GM12892 (cell line): ENCODE measurements around the gene LMAN1.

Source experiments
- DNase-seq: peaks from one replicate; pipeline ENCODE4 v3.0.0; 2011; ENCODE audit not compliant: insufficient read length
- FAIRE-seq: peaks from 2 replicates; lab custom pipeline; 2011; peaks lifted over from hg19 to GRCh38; lab: Jason Lieb, UNC
- POLR2A ChIP-seq: IDR thresholded peaks from 2 replicates; pipeline ENCODE4 v1.6.1; 2011; ENCODE audit warnings: low read depth, low read length, control low read depth
- POLR2AphosphoS5 ChIP-seq: IDR thresholded peaks from 2 replicates; pipeline ENCODE4 v1.6.1; 2011; ENCODE audit warnings: low read depth, low read length, control low read depth
- TAF1 ChIP-seq: IDR thresholded peaks from 2 replicates; pipeline ENCODE4 v1.6.1; 2011; ENCODE audit warnings: low read depth, mild to moderate bottlenecking, control low read depth, low read length, borderline replicate concordance

Gene LMAN1

DNA sequence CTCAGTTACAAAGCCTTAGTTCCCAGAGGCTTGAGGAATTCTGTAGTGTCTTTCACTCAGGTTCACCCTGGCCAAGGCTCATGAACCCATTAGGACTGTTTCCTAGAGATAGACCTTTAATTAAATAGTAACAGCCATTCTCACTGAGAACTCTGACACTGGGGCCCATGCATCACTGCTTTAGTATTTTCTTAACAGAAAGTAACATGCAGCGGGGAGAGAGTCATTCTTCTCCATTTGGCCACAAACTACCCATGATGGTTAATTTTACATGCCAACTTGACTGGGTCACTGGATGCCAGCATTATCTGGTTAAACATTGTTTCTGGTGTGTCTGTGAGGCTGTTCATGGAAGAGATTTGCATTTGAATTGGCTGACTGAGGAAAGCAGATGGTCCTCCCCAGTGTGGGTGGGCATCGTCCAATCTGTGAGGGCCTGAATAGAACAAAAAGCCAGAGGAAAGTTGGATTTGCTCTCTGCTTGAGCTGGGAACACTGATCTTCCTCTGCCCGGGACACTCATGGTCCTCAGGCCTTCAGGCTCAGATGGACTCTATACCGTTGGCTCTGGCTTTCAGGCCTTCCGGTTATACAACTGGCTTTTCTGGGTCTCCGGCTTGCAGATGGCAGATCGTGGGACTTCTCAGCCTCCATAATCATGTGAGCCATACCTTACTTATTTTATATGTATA lies 35.0 kb downstream of the LMAN1 start:
- no peak for FAIRE-seq
- DNase-seq, result no peak

DNA sequence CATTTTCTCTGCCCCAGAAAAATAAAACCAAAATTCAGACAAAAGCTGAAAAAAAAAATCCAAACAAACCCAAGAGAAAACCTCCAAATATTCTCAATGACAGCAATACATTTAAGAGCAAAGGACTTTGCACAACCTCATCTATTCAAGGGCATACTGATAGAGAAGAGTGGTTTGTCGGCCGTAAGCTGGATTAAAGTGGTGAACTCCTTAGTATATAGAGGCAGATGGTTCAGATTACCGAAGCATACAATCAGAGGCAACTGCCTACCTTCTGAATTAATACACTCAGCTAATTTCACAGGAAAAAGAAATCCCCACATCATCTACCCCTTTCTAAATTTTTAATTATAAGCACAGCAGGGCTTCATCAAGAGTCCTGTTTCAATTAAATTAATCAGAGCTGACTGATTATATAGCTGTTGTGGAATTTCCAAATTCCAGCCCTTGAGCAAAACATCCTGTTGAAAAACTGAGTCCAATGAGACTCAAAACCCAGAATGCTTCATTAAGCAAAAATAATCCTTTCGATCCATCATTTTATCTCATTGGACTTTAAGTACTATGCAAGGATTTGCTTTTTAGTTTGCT lies 40.5 kb downstream of the LMAN1 start, which contains the start of gene CPLX4:
TSS of gene CPLX4 (minus strand) at position 190 of the 591 bp plus-strand sequence. CDS start at position 3, 187 bp downstream.
- TF ChIP-seq POLR2A (no peak), POLR2AphosphoS5 (no peak), TAF1 (no peak)
- DNase-seq (no peak), FAIRE-seq (no peak)

More for the DNA sequence above, 35.0 kb downstream of the LMAN1 start:
- TF ChIP-seq TAF1 (no peak), POLR2A (0 out of 2 replicates have a peak, but pooled peaks have one; percentile 33), POLR2AphosphoS5 (no peak)

DNA sequence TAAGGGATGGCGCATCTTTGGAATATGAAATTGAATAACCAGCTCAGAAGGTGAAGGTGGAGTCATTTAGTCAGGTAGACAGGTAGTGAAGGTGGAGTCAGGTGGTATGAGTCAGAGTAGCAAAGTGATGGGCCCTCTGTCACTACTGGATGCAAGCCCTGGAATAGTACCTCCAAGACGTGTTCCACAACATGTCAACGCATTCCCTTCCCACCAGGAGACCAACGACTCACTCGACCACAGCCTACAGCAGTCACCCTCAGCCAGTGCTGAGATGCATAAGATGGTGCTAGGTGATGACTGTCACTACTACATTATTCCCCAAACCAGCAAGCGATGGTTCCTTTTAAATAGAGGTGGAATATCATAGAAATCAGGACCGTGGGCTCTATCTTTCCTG lies 47.4 kb downstream of the LMAN1 start:
- DNase-seq, result no peak
- no peak for TF ChIP-seq TAF1
- no peak for TF ChIP-seq POLR2AphosphoS5
- no peak for TF ChIP-seq POLR2A
- FAIRE-seq, result no peak

DNA sequence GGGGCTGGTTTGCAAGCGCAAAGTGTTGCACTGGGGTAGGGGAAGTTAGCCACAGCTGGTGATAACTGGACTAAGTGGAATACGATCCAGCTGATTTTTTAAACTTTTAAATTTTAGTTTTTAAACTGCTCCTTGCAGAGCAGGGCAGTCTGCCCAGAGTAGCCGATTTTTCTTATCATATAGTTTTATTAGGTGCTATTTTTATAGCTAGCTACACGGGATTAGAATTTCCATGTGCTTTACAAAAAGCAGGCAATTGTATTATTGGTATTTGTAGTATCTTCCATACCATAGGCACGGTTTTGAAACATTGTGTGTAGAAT lies 50.2 kb downstream of the LMAN1 start:
- FAIRE-seq (no peak), DNase-seq (no peak)
- TF ChIP-seq POLR2A (no peak), POLR2AphosphoS5 (no peak), TAF1 (no peak)

DNA sequence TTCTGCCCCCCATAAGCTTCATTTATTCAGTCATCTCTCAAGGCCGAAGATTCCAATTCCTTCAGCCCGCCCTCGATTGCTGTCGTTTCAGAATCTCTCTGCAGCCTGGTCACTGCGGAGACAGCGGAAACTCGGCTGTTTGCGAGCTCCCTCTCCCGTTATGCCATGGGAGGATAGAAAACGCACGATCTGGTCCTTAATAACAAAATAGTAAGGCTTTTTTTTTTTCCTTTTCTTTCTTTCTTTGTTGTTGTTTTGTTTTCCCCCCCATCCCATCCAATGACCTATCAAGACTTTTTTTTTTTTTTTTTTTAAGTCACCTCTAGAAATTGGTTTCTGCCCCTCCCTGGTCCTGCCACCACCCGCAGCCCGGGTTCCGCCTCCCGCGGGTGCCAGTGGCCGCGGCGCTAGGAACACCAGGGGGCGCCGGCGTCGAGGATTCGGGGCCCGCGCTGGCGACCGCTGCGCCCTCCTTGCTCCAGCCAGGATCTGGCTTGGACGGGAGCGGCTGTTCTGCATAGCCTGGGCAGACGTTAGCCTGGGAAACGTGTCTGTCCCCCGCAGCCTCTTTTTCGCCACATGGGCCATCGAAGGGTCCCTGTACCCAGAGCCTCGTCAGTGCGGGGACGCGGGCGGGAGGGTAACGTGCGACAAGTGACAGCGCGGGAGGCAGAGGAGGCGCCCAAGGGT lies 50.7 kb downstream of the LMAN1 start:
- TF ChIP-seq POLR2A, result no peak
- no peak for TF ChIP-seq POLR2AphosphoS5
- no peak for TF ChIP-seq TAF1
- peak; percentile 62 for DNase-seq
- peak; percentile 70 for FAIRE-seq

GRCh38 chr18:59306640-59307039 lies 52.4 kb downstream of the LMAN1 start:
- TF ChIP-seq TAF1, result no peak
- no peak for TF ChIP-seq POLR2AphosphoS5
- no peak for TF ChIP-seq POLR2A
- no peak for DNase-seq
- no peak for FAIRE-seq

GRCh38 chr18:59305295-59305694 lies 53.8 kb downstream of the LMAN1 start:
- FAIRE-seq (no peak), DNase-seq (no peak)
- TF ChIP-seq POLR2A, result no peak

DNA sequence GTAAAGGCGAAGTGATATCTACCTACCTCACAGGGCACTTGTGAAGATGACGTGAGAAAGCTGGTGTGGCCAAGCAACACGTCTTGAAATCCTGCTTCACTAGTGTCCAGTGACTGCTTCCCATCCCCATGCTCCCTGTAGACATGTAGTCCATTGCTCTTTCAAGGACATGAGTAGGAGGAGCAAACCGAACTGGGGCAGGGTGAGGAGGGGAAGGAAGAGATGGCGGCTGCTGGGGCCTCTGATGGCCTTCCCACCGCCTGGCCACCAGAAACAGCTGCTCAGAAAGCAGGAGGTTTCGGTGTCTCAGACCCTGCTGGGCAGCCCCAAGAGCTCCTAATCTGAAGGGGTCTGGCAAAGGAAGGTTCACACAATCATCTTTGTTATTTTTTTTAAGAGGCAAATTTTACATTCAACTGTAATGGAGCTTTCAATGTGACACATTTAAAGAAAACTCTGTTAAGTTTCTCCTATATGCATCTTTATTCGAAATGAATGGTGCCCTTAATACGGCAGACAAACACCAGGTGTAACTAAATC lies 55.3 kb downstream of the LMAN1 start:
- no peak for DNase-seq
- TF ChIP-seq POLR2AphosphoS5 (no peak), TAF1 (no peak), POLR2A (no peak)
- FAIRE-seq, result no peak

GRCh38 chr18:59303006-59303405 lies 56.1 kb downstream of the LMAN1 start:
- TF ChIP-seq POLR2AphosphoS5, result no peak
- FAIRE-seq (no peak), DNase-seq (no peak)

DNA sequence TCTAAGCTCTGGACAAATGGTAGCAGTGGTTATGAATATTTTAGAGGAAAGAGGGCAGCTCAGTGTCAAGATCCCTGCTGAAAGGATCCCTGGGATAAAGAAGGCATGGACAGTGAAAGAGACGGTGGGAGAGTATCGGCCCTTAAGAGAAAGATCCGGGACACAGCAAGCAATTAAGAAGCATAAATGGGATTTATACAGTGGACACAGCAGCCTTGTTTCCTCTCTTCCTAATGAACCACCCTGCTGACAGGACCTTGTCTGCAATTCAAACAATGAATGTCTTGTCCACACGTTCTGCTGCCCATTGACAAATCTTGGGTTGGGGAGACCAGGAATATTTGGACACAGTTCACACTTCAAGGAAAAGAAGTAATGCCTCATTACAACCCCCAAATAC lies 57.1 kb downstream of the LMAN1 start:
- FAIRE-seq (no peak), DNase-seq (no peak)
- TF ChIP-seq POLR2AphosphoS5 (no peak), TAF1 (no peak), POLR2A (no peak)

DNA sequence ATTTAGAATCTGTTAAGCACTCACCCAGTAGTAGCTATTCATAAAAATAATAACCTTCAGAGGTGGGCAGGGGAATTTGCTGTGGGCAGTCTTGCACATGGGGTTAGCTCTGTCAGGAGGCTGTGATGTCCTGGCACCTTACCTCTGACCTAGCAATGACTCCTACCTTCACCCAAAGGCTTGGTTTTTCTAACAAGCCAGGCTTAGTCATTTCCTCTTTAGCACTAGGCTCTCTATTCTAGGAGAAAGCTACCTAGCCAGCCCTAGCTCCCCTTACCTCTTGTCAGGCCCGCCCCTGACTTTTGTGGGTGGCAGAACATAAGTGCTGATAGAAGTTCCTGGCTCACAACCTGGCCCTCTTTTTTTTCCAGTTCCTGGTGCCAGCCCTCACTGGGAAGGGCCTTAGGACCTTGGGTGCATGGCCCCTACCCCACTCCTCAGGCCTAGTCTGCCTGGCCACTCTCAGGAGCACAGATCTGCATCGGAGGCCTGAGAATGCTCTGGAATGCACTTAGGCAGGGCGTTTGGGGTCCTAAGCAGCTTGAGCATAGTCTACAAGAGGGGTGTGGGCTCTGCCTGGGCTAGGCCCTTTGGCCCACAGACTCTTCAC lies 58.3 kb downstream of the LMAN1 start:
- no peak for TF ChIP-seq POLR2A
- no peak for TF ChIP-seq TAF1
- TF ChIP-seq POLR2AphosphoS5, result no peak
- FAIRE-seq, result no peak

More for the DNA sequence above, 58.3 kb downstream of the LMAN1 start:
- no peak for DNase-seq
